ENCODE data around the gene STON2.

DNA sequence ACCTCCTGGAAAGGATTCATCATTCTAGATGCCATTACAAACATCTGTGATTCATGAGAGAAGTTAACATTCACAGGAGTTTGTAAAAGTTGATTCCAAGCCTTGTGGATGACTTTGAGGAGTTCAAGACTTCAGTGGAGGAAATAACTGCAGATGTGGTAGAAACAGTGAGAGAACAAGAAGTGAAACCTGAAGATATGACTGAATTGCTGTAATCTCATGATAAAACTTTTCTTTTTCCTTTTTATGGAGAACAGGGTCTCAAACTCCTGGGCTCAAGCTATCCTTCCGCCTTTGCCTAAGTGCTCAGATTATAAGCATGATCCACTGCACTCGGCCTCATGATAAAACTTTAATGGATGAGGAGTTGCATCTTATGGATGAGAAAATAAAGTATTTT, 114.9 kb downstream of the STON2 start:
- TF ChIP-seq, protein P1, sequence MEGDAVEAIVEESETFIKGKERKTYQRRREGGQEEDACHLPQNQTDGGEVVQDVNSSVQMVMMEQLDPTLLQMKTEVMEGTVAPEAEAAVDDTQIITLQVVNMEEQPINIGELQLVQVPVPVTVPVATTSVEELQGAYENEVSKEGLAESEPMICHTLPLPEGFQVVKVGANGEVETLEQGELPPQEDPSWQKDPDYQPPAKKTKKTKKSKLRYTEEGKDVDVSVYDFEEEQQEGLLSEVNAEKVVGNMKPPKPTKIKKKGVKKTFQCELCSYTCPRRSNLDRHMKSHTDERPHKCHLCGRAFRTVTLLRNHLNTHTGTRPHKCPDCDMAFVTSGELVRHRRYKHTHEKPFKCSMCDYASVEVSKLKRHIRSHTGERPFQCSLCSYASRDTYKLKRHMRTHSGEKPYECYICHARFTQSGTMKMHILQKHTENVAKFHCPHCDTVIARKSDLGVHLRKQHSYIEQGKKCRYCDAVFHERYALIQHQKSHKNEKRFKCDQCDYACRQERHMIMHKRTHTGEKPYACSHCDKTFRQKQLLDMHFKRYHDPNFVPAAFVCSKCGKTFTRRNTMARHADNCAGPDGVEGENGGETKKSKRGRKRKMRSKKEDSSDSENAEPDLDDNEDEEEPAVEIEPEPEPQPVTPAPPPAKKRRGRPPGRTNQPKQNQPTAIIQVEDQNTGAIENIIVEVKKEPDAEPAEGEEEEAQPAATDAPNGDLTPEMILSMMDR (conservative IDR thresholded peaks at IDR 0.05) = no peak
- TF ChIP-seq ZFX (IDR thresholded peaks at IDR 0.05) = no peak

All from C4-2B (cell line).